NCI-H345 (cell line): ENCODE measurements around the gene ADIPOR2.

Experiments
- DNase-seq: peaks from one replicate; lab custom pipeline; 2025; lab: John Stamatoyannopoulos, UW

ADIPOR2 gene

DNA sequence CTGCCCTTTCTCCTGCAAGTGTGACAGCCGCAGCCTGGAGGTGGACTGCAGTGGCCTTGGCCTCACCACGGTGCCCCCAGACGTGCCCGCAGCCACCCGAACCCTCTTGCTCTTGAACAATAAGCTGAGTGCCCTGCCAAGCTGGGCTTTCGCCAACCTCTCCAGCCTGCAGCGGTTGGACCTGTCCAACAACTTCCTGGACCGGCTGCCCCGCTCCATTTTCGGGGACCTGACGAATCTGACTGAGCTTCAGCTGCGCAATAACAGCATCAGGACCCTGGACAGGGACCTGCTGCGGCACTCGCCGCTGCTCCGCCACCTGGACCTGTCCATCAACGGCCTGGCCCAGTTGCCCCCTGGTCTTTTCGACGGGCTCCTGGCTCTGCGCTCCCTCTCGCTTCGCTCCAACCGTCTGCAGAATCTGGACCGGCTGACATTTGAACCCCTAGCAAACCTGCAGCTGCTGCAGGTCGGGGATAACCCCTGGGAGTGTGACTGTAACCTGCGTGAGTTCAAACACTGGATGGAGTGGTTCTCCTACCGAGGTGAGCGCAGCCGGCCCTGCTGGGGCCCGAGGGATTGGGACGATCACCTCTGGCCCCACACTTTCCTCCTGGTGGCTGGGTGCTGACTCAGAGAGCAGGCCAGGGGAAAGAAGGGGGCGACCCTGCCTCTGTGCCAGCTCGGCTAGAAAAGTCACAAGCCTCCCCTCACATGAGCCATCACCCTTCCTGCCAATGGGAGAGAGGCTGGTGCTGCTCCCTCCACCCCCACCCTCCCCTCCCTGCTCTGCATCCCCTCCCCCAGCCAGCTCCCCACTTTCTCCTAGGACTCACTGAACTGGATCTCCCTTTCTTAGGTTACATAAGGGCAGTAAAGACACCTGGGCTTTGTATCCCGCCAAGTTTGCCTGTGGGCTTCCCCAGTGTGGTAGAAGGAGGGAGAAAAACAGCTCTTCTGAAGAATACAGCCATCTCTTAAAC is 140.4 kb downstream of the ADIPOR2 start:
- no peak for DNase-seq

DNA sequence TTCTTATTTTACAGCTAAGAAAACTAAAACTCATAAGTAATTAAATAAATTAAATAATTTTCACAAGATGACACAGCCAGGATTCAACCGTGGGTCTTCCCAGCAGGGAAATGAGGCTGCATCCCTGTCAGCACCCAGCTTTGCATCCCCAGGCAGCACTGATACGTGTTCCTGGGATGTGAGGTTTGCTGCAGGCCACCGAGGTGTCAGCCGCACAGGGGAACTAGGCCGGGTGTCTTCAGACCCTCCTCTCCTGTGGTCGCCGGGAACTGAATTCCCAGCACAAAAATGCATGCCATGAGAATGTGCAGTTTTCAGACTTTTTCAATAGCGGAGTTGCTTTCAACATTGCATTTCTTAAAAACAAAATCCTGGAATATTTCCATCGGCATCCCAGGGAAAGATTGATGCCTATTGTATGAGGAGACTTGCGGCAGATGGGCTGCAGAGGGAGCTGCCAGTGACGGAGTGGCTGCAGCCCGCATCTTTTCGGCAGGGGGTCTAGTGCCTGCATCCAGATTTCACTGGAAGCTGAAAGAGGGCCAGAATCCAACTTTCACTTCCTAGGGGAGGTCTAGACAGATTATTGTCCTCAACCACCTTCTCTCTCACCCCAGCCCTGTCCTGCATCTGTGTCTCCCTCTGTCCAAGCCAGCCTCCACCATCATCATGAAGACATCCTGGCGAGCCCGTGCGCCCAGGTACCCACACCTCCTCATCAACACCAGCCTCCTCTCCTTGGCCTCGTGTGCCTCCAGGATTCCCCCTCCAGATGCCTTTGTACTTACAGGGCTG is 142.1 kb downstream of the ADIPOR2 start:
- DNase-seq = no peak

DNA sequence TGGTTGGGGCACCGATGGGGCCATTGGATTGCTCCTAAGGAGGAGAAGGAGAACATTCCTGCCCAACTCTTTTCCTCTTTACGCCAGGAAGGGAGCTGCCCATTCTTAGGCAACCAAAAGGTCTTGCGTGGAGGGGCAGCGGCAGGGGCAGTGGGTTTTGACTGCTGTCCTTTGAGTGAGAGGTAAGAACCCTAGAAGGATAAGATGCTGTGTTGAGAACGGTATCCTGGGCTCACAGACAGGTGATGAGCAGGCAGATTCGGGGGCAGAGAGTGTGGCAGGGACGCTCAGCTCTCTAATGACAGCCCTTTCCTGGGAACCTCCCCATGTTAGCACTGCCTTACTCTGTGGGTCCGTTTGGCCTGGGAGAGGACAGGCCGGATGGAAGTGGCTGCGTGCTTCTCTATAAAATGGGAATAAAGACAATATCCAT is 142.7 kb downstream of the ADIPOR2 start:
- no peak for DNase-seq

DNA sequence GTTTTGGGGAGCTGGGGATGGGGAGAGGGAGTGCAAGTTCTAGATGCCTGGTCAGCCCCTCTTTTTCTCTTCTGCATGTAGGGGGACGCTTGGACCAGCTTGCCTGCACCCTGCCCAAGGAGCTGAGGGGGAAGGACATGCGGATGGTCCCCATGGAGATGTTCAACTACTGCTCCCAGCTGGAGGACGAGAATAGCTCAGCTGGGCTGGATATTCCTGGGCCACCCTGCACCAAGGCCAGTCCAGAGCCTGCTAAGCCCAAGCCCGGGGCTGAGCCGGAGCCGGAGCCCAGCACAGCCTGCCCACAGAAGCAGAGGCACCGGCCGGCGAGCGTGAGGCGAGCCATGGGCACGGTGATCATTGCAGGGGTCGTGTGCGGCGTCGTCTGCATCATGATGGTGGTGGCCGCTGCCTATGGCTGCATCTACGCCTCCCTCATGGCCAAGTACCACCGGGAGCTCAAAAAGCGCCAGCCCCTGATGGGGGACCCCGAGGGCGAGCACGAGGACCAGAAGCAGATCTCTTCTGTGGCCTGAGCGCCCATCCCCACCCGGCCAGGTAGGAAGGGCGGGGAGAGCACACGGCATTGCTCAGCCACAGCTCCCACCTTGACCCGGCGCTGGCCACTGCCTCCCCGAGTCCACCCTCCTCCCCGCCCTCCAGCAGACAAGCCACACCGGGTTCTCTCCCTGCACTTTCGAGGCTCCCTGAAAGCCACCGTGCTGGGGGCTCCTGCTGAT is 143.5 kb downstream of the ADIPOR2 start:
- no peak for DNase-seq

- DNase-seq = peak; percentile 68
Measured at GRCh38 chr12:1835211-1836131, 144.6 kb downstream of the ADIPOR2 start.

- no peak for DNase-seq
Measured at GRCh38 chr12:1836241-1836803, 145.5 kb downstream of the ADIPOR2 start.

GRCh38 chr12:1836854-1837421 is 146.1 kb downstream of the ADIPOR2 start:
- DNase-seq = peak; percentile 33

DNA sequence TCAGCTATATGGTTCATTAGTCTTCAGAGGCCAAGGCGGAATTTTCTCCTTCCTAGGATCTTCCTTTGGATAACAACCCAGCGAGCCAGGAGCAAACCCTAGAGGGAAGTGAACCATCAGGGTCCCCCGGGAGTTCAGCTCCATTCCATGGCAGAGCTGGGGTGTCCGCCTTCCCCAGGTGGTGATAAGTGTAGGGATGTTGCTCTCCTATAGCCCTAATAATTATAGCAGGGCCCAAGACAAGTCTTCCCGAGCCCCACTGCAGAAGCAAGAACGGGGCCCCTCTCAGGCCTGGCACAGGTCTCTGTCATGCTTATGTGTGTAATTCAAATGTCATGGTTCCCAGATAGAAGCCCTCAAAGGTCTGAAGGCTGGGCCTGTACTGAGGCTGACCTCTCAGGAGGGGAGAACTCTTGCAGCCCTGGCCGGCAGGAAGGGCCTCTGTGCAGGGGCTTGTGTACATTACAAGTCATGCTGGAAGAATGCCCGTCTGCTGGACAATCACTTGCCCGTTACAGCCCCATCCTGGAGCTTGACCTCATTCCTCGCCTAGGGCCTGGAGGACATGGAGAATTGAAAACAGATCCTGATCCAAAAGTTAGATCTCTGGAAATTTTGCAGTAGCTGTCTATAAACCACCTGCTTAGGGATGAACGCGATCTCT is 146.8 kb downstream of the ADIPOR2 start:
- DNase-seq = no peak
